ENCODE data around the gene CIPC. TPM values are rescaled to one million over a fixed set of nuclear protein-coding genes. Genes with fewer than 3 reads are reported as not detected.

CIPC gene
- total and polyA plus RNA-seq, 8 donors = 18.6 to 24.3 (median 21.8) TPM

GRCh38 chr14:77158882-77159255, 60.8 kb downstream of the CIPC start:
- Histone ChIP-seq H3K27ac (no peak overlapping the region), H3K9me3 (no peaks in the 10 kb centered on the region), H3K27me3 (peaks cover 6 to 69% of the 10 kb centered on the region in 2 donors), H3K36me3 (no peaks in the 10 kb centered on the region), H3K4me3 (no peak overlapping the region), H3K4me1 (no peaks in the 10 kb centered on the region)
- intact Hi-C loops (cut with DNase I) = loop anchor here in 1 of 2 donors (10.0 kb wide), 1 partner anchor 156 kb away; no protein-coding TSS in a partner anchor
- no peak for DNase-seq
- ATAC-seq = no peak
- no peak for TF ChIP-seq CTCF (IDR thresholded peaks at IDR 0.05)

- DNase-seq (no peak), ATAC-seq (no peak)
- intact Hi-C loops (cut with DNase I) = no loop called here
- H3K4me3 ChIP-seq = no peak overlapping the region
- no peaks in the 10 kb centered on the region for H3K36me3 ChIP-seq
- H3K27ac ChIP-seq = no peak overlapping the region
- no peaks in the 10 kb centered on the region for H3K9me3 ChIP-seq
- H3K4me1 ChIP-seq = no peaks in the 10 kb centered on the region
- H3K27me3 ChIP-seq = peaks cover 0 to 49% of the 10 kb centered on the region in 2 donors
- no peak for TF ChIP-seq CTCF (IDR thresholded peaks at IDR 0.05)
Measured at GRCh38 chr14:77161011-77161410, 63.0 kb downstream of the CIPC start.

Other genes with a start within 250 kb of the CIPC start
- 10 to 100 TPM; 45.9 to 46.3 TPM for gene IRF2BPL, start 69.5 kb upstream of the CIPC start, total RNA-seq
- 10 to 100 TPM; 22.8 to 50.0 (median 41.8) TPM for gene IRF2BPL, start 69.5 kb upstream of the CIPC start, polyA plus RNA-seq (ENCODE audit: insufficient read length in 6 of 6)
- gene ZDHHC22, start 43.5 kb downstream of the CIPC start, total RNA-seq = not detected
- under 1 TPM in 4 of 6 donors, not detected in 2; 0.04 to 0.11 (median 0.09) TPM for gene ZDHHC22, start 43.5 kb downstream of the CIPC start, polyA plus RNA-seq (ENCODE audit: insufficient read length in 6 of 6)
- gene TMEM63C, start 83.5 kb downstream of the CIPC start, total RNA-seq = under 1 TPM in 1 of 2 donors, not detected in 1; 0.47 TPM
- 1 to 10 TPM in 3 of 6 donors, under 1 TPM in 3; 0.20 to 2.0 (median 1.1) TPM for gene TMEM63C, start 83.5 kb downstream of the CIPC start, polyA plus RNA-seq (ENCODE audit: insufficient read length in 6 of 6)
- gene NGB, start 172.9 kb downstream of the CIPC start, total RNA-seq = not detected
- not detected for gene NGB, start 172.9 kb downstream of the CIPC start, polyA plus RNA-seq (ENCODE audit: insufficient read length in 6 of 6)
- gene POMT2, start 222.6 kb downstream of the CIPC start, total RNA-seq = 10 to 100 TPM; 29.3 to 32.8 TPM
- gene POMT2, start 222.6 kb downstream of the CIPC start, polyA plus RNA-seq (ENCODE audit: insufficient read length in 6 of 6) = 10 to 100 TPM; 25.5 to 34.3 (median 31.7) TPM
- 10 to 100 TPM; 11.6 to 13.6 TPM for gene GSTZ1, start 222.8 kb downstream of the CIPC start, total RNA-seq
- 10 to 100 TPM; 14.9 to 26.7 (median 20.5) TPM for gene GSTZ1, start 222.8 kb downstream of the CIPC start, polyA plus RNA-seq (ENCODE audit: insufficient read length in 6 of 6)